Activated naive CD4-positive, alpha-beta T cell treated with anti-CD3 and anti-CD28 coated beads, Interleukin-2, amount 10 ng/mL, durations not matched to agents 7 days and 5 days (primary cell): Measurements from ENCODE around the gene SOX13.

Source experiments
- CTCF ChIA-PET: fragments of 350-600 bp; sonication (Branson Sonifier 250); formaldehyde crosslinking; loops from one replicate; lab custom pipeline; 2021; ENCODE audit warnings: antibody characterized with exemption; lab: Charles Lee
- DNase-seq: peaks from one replicate; pipeline ENCODE4 v3.0.0-alpha.2; 2020
- H3K27ac Mint-ChIP-seq: one replicate; pipeline ENCODE4 v1.8.0; 2021; ENCODE audit warnings: mild to moderate bottlenecking, moderate library complexity, mixed read lengths
- H3K27me3 Mint-ChIP-seq: one replicate; pipeline ENCODE4 v1.8.0; 2021; ENCODE audit warnings: mild to moderate bottlenecking, mixed read lengths
- H3K36me3 Mint-ChIP-seq: one replicate; pipeline ENCODE4 v1.8.0; 2021; ENCODE audit warnings: mixed read lengths
- H3K4me1 Mint-ChIP-seq: one replicate; pipeline ENCODE4 v1.8.0; 2021; ENCODE audit warnings: mixed read lengths
- H3K4me3 Mint-ChIP-seq: one replicate; pipeline ENCODE4 v1.8.0; 2021; ENCODE audit warnings: mild to moderate bottlenecking, moderate library complexity, mixed read lengths
- H3K9me3 Mint-ChIP-seq: one replicate; pipeline ENCODE4 v1.8.0; 2021; ENCODE audit warnings: mixed read lengths

The SOX13 gene

GRCh38 chr1:204116539-204116938 is 43.6 kb downstream of the SOX13 start:
- Mint-ChIP-seq H3K9me3 (no peaks in the 10 kb centered on the region), H3K27ac (no peak overlapping the region)
- CTCF ChIA-PET, result interaction anchor here (1.3 kb wide), 1 partner anchor 12 kb away, joined by 6 read pairs; no protein-coding TSS in a partner anchor

GRCh38 chr1:204121840-204122555 is 49.1 kb downstream of the SOX13 start:
- no peak overlapping the region for H3K4me3 Mint-ChIP-seq
- no peaks in the 10 kb centered on the region for H3K36me3 Mint-ChIP-seq
- no peaks in the 10 kb centered on the region for H3K4me1 Mint-ChIP-seq
- DNase-seq, result no peak
- no peaks in the 10 kb centered on the region for H3K9me3 Mint-ChIP-seq
- CTCF ChIA-PET, result interaction anchor here (1.2 to 2.4 kb wide), 2 partner anchors 8 to 207 kb away, joined by 3 to 9 read pairs; no protein-coding TSS in a partner anchor
- peaks cover 4% of the 10 kb centered on the region for H3K27me3 Mint-ChIP-seq
- H3K27ac Mint-ChIP-seq, result no peak overlapping the region

More at GRCh38 chr1:204116539-204116938, 43.6 kb downstream of the SOX13 start:
- Mint-ChIP-seq H3K36me3 (no peaks in the 10 kb centered on the region), H3K27me3 (peaks cover 10% of the 10 kb centered on the region), H3K4me1 (no peaks in the 10 kb centered on the region), H3K4me3 (no peak overlapping the region)
- DNase-seq, result no peak

- Mint-ChIP-seq H3K27me3 (peaks cover 4% of the 10 kb centered on the region), H3K36me3 (no peaks in the 10 kb centered on the region), H3K27ac (no peak overlapping the region), H3K4me3 (no peak overlapping the region), H3K9me3 (no peaks in the 10 kb centered on the region), H3K4me1 (no peaks in the 10 kb centered on the region)
- DNase-seq, result no peak
- CTCF ChIA-PET, result no interaction called here
Measured at GRCh38 chr1:204123376-204123775, 50.5 kb downstream of the SOX13 start.

- no peak for DNase-seq
- Mint-ChIP-seq H3K4me3 (no peak overlapping the region), H3K4me1 (peaks cover 5% of the 10 kb centered on the region), H3K27me3 (peaks cover 11% of the 10 kb centered on the region), H3K27ac (no peak overlapping the region), H3K9me3 (no peaks in the 10 kb centered on the region), H3K36me3 (no peaks in the 10 kb centered on the region)
- CTCF ChIA-PET, result interaction anchor here (0.8 kb wide), 1 partner anchor 11 kb away, joined by 4 read pairs; no protein-coding TSS in a partner anchor
Measured at GRCh38 chr1:204124639-204125038, 51.7 kb downstream of the SOX13 start.

- H3K27ac Mint-ChIP-seq, result no peak overlapping the region
- DNase-seq, result no peak
- H3K4me1 Mint-ChIP-seq, result peaks cover 5% of the 10 kb centered on the region
- no peaks in the 10 kb centered on the region for H3K9me3 Mint-ChIP-seq
- CTCF ChIA-PET, result no interaction called here
- H3K36me3 Mint-ChIP-seq, result no peaks in the 10 kb centered on the region
- H3K27me3 Mint-ChIP-seq, result peaks cover 8% of the 10 kb centered on the region
- no peak overlapping the region for H3K4me3 Mint-ChIP-seq
Measured at GRCh38 chr1:204125759-204126351, 52.9 kb downstream of the SOX13 start.

GRCh38 chr1:204126386-204126785 is 53.5 kb downstream of the SOX13 start:
- Mint-ChIP-seq H3K36me3 (no peaks in the 10 kb centered on the region), H3K4me1 (peaks cover 5% of the 10 kb centered on the region), H3K4me3 (no peak overlapping the region), H3K9me3 (no peaks in the 10 kb centered on the region), H3K27me3 (peaks cover 8% of the 10 kb centered on the region), H3K27ac (no peak overlapping the region)
- CTCF ChIA-PET, result interaction anchor here (3.2 kb wide), 1 partner anchor 11 kb away, joined by 15 read pairs; no protein-coding TSS in a partner anchor
- DNase-seq, result no peak

- Mint-ChIP-seq H3K4me3 (no peak overlapping the region), H3K9me3 (no peaks in the 10 kb centered on the region), H3K27me3 (peaks cover 8% of the 10 kb centered on the region), H3K4me1 (peaks cover 5% of the 10 kb centered on the region), H3K36me3 (no peaks in the 10 kb centered on the region), H3K27ac (peak overlapping the region; percentile 4)
- CTCF ChIA-PET, result interaction anchor here (1.4 to 4.5 kb wide), 3 partner anchors 10 to 262 kb away, joined by 4 to 61 read pairs (median 15); no protein-coding TSS in a partner anchor
- no peak for DNase-seq
Measured at GRCh38 chr1:204126956-204127355, 54.0 kb downstream of the SOX13 start.

GRCh38 chr1:204127597-204128242 is 54.8 kb downstream of the SOX13 start:
- Mint-ChIP-seq H3K27ac (no peak overlapping the region), H3K4me3 (no peak overlapping the region), H3K9me3 (no peaks in the 10 kb centered on the region), H3K36me3 (no peaks in the 10 kb centered on the region), H3K27me3 (peaks cover 8% of the 10 kb centered on the region), H3K4me1 (peaks cover 5% of the 10 kb centered on the region)
- CTCF ChIA-PET, result interaction anchor here (0.7 to 4.5 kb wide), 7 partner anchors 9 to 267 kb away, joined by 3 to 61 read pairs (median 13); partner anchors contain the start of gene SNRPE
- DNase-seq, result no peak

GRCh38 chr1:204128464-204128963 is 55.6 kb downstream of the SOX13 start:
- Mint-ChIP-seq H3K27ac (no peak overlapping the region), H3K4me3 (no peak overlapping the region), H3K36me3 (no peaks in the 10 kb centered on the region), H3K4me1 (peaks cover 5% of the 10 kb centered on the region), H3K9me3 (no peaks in the 10 kb centered on the region), H3K27me3 (peaks cover 8% of the 10 kb centered on the region)
- CTCF ChIA-PET, result interaction anchor here (0.7 to 4.5 kb wide), 23 partner anchors 8 to 861 kb away, joined by 3 to 61 read pairs (median 5); partner anchors contain the start of gene SNRPE
- no peak for DNase-seq

GRCh38 chr1:204128964-204129896 is 56.3 kb downstream of the SOX13 start:
- Mint-ChIP-seq H3K27ac (no peak overlapping the region), H3K4me3 (no peak overlapping the region), H3K36me3 (no peaks in the 10 kb centered on the region), H3K27me3 (peaks cover 8% of the 10 kb centered on the region), H3K4me1 (peaks cover 5% of the 10 kb centered on the region), H3K9me3 (no peaks in the 10 kb centered on the region)
- CTCF ChIA-PET, result interaction anchor here (0.7 to 4.5 kb wide), 24 partner anchors 8 to 862 kb away, joined by 3 to 61 read pairs (median 4); partner anchors contain the start of gene SNRPE
- peak; percentile 73 for DNase-seq

GRCh38 chr1:204130178-204130577 is 57.3 kb downstream of the SOX13 start:
- H3K27me3 Mint-ChIP-seq, result peaks cover 12% of the 10 kb centered on the region
- CTCF ChIA-PET, result interaction anchor here (2.0 to 4.5 kb wide), 5 partner anchors 10 to 863 kb away, joined by 4 to 61 read pairs (median 13); partner anchors contain the start of gene SNRPE
- no peaks in the 10 kb centered on the region for H3K9me3 Mint-ChIP-seq
- no peak overlapping the region for H3K27ac Mint-ChIP-seq
- DNase-seq, result no peak
- no peaks in the 10 kb centered on the region for H3K36me3 Mint-ChIP-seq
- no peak overlapping the region for H3K4me3 Mint-ChIP-seq
- peaks cover 5% of the 10 kb centered on the region for H3K4me1 Mint-ChIP-seq

- CTCF ChIA-PET, result interaction anchor here (1.0 to 4.5 kb wide), 5 partner anchors 11 to 271 kb away, joined by 3 to 61 read pairs (median 9); partner anchors contain the start of gene SNRPE
- no peaks in the 10 kb centered on the region for H3K9me3 Mint-ChIP-seq
- no peak overlapping the region for H3K27ac Mint-ChIP-seq
- H3K36me3 Mint-ChIP-seq, result no peaks in the 10 kb centered on the region
- peaks cover 5% of the 10 kb centered on the region for H3K4me1 Mint-ChIP-seq
- no peak for DNase-seq
- H3K4me3 Mint-ChIP-seq, result no peak overlapping the region
- peaks cover 12% of the 10 kb centered on the region for H3K27me3 Mint-ChIP-seq
Measured at GRCh38 chr1:204130981-204131892, 58.3 kb downstream of the SOX13 start.
